GM12878 (cell line): Measurements from ENCODE around the gene ZNF805.

Experiments used
- EZH2 ChIP-seq: IDR thresholded peaks from 2 replicates; pipeline ENCODE4 v1.6.1; 2012; ENCODE audit warnings: low read depth, mild to moderate bottlenecking, control low read depth, inconsistent platforms, low read length, borderline replicate concordance; ENCODE audit not compliant: control insufficient read depth
- GATAD2B ChIP-seq: fragments of 450-650 bp; conservative IDR thresholded peaks from 2 replicates; pipeline ENCODE4 v1.6.1; 2017; ENCODE audit warnings: low read depth, mild to moderate bottlenecking, moderate library complexity
- NBN ChIP-seq: fragments of 450-650 bp; IDR thresholded peaks from 2 replicates; pipeline ENCODE4 v1.6.1; 2016
- POLR2A ChIP-seq: IDR thresholded peaks from 2 replicates; pipeline ENCODE4 v1.6.1; 2011; ENCODE audit warnings: low read depth, mild to moderate bottlenecking, low read length
- RAD21 ChIP-seq: IDR thresholded peaks from 2 replicates; pipeline ENCODE4 v1.6.1; 2011; ENCODE audit warnings: mild to moderate bottlenecking, low read depth, low read length, moderate library complexity; ENCODE audit not compliant: insufficient read depth
- RFX5 ChIP-seq: IDR thresholded peaks from 2 replicates; pipeline ENCODE4 v1.6.1; 2011; ENCODE audit warnings: low read depth, low read length, improper control_type of control experiment
- SIN3A ChIP-seq: IDR thresholded peaks from 2 replicates; pipeline ENCODE4 v1.6.1; 2012; ENCODE audit warnings: low read depth, low read length, improper control_type of control experiment
- SUZ12 ChIP-seq: fragments of 200-600 bp; sonication (generic); IDR thresholded peaks from one replicate; pipeline ENCODE4 v1.6.1; 2018; ENCODE audit warnings: antibody characterized with exemption, mild to moderate bottlenecking; ENCODE audit not compliant: unreplicated experiment
- TAF1 ChIP-seq: IDR thresholded peaks from 2 replicates; pipeline ENCODE4 v1.6.1; 2011; ENCODE audit warnings: mild to moderate bottlenecking, low read depth, low read length, borderline replicate concordance
- TF ChIP-seq, protein P1 (sequence below), 3 experiments: IDR thresholded peaks in 2 of 3; conservative IDR thresholded peaks in 1 of 3; 2 replicates each; pipeline ENCODE4 v1.5.1; 2011; ENCODE audit warnings: low read depth in 3 of 3, low read length in 3 of 3, mild to moderate bottlenecking in 3 of 3, control low read depth in 2 of 3, moderate library complexity in 2 of 3, inconsistent platforms in 1 of 3, mixed read lengths in 1 of 3; ENCODE audit not compliant: control insufficient read depth in 2 of 3, insufficient read depth in 1 of 3; ENCODE audit errors: extremely low read depth in 1 of 3
- TF ChIP-seq, protein P2 (sequence below): IDR thresholded peaks from 2 replicates; pipeline ENCODE4 v1.6.1; 2012; ENCODE audit warnings: low read depth, low read length, improper control_type of control experiment
- TF ChIP-seq, protein P3 (sequence below): fragments of 450-650 bp; formaldehyde crosslinking; IDR thresholded peaks from 2 replicates; pipeline ENCODE4 v1.5.0; 2022; ENCODE audit warnings: mild to moderate bottlenecking, missing genetic modification characterization
- TF ChIP-seq, protein P4 (sequence below): fragments of 150-350 bp; IDR thresholded peaks from 2 replicates; pipeline ENCODE4 v1.6.1; 2016; ENCODE audit warnings: low read depth, low read length

DNA sequence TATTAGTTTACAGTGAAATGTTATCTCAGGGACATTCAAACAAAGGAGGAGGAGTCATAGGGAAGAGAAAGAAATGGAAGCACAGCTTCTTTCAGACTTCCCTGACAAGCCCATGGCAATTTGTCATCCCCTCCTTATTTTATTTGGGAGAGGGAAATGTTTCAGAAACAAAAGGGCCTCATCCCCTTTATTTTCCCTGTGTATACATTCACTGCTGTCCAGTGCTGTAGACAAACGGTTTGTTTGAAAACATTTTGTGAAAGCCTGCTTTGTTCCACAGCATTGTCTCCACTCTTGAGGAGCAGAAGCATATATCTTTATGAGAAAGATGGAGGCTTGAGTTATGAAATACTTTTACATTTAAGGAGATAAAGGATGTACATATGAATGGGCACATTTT is 52.1 kb downstream of the ZNF805 start:
- TF ChIP-seq GATAD2B (no peak), POLR2A (no peak), RFX5 (no peak), NBN (no peak), SIN3A (no peak), EZH2 (no peak), SUZ12 (no peak), RAD21 (no peak), TAF1 (no peak)
- TF ChIP-seq, protein P1, sequence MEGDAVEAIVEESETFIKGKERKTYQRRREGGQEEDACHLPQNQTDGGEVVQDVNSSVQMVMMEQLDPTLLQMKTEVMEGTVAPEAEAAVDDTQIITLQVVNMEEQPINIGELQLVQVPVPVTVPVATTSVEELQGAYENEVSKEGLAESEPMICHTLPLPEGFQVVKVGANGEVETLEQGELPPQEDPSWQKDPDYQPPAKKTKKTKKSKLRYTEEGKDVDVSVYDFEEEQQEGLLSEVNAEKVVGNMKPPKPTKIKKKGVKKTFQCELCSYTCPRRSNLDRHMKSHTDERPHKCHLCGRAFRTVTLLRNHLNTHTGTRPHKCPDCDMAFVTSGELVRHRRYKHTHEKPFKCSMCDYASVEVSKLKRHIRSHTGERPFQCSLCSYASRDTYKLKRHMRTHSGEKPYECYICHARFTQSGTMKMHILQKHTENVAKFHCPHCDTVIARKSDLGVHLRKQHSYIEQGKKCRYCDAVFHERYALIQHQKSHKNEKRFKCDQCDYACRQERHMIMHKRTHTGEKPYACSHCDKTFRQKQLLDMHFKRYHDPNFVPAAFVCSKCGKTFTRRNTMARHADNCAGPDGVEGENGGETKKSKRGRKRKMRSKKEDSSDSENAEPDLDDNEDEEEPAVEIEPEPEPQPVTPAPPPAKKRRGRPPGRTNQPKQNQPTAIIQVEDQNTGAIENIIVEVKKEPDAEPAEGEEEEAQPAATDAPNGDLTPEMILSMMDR (IDR thresholded peaks at IDR 0.05 in 2 of 3, conservative IDR thresholded peaks at IDR 0.05 in 1 of 3; ENCODE audit: control insufficient read depth in 2 of 3, extremely low read depth in 1 of 3, insufficient read depth in 1 of 3, low read depth in 3 of 3, low read length in 3 of 3), result no peak
- TF ChIP-seq, protein P2, sequence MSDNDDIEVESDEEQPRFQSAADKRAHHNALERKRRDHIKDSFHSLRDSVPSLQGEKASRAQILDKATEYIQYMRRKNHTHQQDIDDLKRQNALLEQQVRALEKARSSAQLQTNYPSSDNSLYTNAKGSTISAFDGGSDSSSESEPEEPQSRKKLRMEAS, result no peak
- TF ChIP-seq, protein P3, sequence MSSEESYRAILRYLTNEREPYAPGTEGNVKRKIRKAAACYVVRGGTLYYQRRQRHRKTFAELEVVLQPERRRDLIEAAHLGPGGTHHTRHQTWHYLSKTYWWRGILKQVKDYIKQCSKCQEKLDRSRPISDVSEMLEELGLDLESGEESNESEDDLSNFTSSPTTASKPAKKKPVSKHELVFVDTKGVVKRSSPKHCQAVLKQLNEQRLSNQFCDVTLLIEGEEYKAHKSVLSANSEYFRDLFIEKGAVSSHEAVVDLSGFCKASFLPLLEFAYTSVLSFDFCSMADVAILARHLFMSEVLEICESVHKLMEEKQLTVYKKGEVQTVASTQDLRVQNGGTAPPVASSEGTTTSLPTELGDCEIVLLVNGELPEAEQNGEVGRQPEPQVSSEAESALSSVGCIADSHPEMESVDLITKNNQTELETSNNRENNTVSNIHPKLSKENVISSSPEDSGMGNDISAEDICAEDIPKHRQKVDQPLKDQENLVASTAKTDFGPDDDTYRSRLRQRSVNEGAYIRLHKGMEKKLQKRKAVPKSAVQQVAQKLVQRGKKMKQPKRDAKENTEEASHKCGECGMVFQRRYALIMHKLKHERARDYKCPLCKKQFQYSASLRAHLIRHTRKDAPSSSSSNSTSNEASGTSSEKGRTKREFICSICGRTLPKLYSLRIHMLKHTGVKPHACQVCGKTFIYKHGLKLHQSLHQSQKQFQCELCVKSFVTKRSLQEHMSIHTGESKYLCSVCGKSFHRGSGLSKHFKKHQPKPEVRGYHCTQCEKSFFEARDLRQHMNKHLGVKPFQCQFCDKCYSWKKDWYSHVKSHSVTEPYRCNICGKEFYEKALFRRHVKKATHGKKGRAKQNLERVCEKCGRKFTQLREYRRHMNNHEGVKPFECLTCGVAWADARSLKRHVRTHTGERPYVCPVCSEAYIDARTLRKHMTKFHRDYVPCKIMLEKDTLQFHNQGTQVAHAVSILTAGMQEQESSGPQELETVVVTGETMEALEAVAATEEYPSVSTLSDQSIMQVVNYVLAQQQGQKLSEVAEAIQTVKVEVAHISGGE (CRISPR knock-in tag), result no peak
- TF ChIP-seq, protein P4, sequence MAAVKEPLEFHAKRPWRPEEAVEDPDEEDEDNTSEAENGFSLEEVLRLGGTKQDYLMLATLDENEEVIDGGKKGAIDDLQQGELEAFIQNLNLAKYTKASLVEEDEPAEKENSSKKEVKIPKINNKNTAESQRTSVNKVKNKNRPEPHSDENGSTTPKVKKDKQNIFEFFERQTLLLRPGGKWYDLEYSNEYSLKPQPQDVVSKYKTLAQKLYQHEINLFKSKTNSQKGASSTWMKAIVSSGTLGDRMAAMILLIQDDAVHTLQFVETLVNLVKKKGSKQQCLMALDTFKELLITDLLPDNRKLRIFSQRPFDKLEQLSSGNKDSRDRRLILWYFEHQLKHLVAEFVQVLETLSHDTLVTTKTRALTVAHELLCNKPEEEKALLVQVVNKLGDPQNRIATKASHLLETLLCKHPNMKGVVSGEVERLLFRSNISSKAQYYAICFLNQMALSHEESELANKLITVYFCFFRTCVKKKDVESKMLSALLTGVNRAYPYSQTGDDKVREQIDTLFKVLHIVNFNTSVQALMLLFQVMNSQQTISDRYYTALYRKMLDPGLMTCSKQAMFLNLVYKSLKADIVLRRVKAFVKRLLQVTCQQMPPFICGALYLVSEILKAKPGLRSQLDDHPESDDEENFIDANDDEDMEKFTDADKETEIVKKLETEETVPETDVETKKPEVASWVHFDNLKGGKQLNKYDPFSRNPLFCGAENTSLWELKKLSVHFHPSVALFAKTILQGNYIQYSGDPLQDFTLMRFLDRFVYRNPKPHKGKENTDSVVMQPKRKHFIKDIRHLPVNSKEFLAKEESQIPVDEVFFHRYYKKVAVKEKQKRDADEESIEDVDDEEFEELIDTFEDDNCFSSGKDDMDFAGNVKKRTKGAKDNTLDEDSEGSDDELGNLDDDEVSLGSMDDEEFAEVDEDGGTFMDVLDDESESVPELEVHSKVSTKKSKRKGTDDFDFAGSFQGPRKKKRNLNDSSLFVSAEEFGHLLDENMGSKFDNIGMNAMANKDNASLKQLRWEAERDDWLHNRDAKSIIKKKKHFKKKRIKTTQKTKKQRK, result no peak
